ENCODE data around the gene MMP11.

The MMP11 gene

DNA sequence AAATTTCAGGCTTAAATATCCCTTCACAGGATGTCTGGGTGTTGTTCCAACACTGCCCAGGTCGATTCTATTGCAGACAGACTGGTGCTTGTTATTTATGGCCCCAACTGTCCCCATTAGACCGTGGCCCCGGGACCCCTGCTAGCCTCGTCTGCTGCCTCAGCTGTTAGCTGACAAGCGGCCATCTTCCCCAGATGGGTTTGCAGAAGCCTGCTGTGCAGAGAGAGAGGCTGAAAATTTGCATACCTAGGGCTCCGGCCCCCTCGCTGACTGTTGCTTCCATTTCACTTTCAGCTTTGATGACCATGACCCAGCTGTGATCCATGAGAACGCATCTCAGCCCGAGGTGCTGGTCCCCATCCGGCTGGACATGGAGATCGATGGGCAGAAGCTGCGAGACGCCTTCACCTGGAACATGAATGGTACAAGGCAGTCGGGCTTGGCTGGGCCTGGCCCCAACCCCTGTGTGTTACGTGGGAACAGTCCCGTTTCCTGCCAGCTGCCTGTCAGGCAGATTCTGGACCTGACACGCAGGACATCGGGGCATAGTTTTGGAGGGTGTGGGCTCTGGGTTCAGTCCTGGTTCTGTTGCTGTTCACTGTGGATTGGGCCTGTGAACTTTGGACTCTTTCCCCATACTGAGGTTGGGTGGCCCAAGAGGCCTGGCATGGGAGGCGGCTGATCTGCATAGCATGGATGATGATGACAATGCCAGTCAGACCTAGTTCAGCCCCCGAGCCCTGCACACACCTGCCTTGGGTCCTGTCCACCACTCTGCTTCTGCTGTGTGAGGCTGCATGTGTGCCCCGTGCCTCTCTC is 30.6 kb downstream of the MMP11 start:
- FAIRE-seq = no peak

- no peak for FAIRE-seq
Observed at GRCh38 chr22:23804781-23805291, 32.2 kb downstream of the MMP11 start.

DNA sequence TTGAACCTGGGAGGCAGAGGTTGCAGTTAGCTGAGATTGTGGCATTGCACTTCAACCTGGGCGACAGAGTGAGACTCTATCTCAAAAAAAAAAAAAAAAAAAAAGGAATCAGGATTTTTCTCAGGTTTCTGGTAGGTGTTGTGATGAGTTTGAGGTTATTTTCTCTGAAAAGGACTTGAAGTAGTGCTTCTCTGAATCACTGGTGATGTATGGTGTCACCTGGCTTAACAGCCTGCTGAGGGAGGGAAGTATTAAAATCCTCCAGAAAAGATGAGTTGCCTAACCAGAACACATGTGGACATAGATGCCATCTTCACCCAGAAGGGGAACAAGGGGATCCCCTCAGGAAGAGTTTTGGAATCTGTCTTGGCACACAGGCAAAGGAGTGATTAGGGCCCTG is 34.2 kb downstream of the MMP11 start:
- no peak for FAIRE-seq

GRCh38 chr22:23812378-23812777 is 39.7 kb downstream of the MMP11 start:
- FAIRE-seq = no peak

DNA sequence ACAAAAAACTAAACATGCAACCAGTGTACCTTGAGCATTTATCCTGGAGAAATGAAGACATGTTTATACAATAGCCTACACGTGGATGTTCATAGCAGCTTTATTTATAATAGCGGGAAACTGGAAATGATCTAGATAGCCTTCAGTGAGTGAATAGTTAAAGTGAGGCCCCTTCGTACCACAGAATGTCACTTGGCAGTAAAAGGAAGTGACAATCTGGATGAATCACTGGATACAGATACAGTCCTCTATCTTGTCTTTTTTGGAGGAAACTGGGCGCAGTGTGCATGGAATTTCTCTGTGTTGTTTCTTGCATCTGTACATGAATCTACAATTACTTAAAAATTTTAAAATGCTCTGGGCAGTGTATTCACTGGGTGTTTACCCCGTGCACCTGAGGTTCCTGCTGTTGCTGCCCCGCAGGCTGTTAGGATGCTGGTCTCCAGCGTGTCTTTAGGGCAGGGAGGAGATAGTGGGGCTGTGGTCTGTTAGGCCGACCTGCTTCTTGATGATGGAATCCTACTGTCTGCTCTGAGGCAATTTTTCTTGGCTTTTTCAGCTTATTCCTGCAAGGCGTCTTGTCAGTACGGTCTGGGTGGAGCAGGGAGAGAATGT is 43.0 kb downstream of the MMP11 start:
- FAIRE-seq = no peak

DNA sequence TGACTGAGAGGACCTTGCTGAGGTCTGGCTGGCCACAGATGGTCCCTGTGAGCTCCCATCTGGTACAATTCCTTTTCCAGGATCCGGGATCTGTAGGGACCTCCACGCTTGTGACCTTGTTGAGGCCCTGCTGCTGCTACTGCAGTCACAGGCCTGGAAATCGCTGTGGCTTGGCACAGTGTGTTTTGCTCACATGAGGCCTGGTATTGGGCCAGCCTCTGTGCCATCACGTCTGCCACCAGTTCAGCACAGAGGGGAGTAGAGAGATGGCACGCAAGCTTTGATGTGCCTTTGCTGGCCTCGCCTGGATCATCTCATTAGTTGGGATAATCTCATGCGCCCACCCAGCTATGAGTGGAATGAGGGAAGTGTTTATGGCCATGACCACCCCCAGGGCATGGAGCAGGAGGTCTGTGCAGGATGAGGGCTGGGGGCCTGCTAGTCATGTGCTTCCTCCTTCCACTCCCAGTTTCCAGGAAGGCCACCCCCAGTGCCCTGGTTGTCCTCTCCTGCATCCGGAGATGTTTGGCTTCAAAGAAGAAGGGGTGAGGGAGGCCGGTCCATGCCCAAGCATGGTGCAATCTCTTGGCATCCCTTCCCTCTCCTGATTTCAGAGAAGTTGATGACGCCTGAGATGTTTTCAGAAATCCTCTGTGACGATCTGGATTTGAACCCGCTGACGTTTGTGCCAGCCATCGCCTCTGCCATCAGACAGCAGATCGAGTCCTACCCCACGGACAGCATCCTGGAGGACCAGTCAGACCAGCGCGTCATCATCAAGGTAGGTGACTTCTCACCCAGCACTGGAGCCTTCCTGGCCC is 43.7 kb downstream of the MMP11 start:
- FAIRE-seq = no peak

GRCh38 chr22:23817146-23817545 is 44.5 kb downstream of the MMP11 start:
- no peak for FAIRE-seq

DNA sequence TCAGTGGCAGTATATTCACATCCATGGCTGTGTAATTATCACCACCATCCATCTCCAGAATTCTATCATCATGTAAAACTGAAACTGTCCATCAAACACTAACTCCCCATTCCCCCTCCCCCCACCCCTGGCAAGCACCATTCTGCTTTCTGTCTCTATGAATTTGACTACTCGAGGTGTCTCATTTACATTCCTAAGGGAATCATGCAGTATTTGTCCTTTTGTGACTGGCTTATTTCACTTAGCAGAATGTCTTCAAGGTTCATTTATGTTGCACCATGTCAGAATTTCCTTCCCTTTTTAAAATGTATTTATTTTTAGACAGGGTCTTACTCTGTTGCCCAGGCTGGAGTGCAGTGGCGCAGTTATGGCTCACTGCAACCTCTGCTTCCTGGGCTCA is 45.9 kb downstream of the MMP11 start:
- no peak for FAIRE-seq

GRCh38 chr22:23820748-23821211 is 48.1 kb downstream of the MMP11 start:
- no peak for FAIRE-seq

DNA sequence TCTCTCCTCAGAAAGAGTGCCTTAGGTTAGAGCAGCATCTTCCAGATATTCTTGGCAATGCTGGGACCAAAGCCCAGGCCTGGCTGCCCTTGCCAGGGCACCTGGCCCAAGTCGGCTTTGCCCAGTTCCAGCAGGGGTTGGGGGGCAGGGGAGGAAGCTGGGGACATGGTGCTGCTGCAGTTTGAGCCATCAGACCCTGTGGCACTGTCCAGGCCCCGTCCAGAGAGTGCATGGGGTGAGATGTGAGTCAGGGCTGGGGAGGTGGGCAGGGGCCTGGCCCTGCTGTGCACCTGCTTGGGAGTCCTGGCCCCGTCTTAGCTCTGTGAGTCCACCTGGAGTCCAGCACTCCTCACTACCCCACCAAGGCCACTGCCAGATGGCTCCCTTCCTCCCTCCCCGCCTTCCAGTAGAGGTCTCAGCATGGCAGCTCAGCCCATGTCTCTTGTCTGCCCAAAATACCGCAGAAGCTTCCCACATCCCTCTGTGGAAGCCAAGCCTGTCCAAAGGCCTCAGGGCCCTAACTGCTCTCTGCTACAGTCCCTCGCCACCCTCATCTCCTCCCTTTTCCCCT is 49.5 kb downstream of the MMP11 start:
- FAIRE-seq = no peak

DNA sequence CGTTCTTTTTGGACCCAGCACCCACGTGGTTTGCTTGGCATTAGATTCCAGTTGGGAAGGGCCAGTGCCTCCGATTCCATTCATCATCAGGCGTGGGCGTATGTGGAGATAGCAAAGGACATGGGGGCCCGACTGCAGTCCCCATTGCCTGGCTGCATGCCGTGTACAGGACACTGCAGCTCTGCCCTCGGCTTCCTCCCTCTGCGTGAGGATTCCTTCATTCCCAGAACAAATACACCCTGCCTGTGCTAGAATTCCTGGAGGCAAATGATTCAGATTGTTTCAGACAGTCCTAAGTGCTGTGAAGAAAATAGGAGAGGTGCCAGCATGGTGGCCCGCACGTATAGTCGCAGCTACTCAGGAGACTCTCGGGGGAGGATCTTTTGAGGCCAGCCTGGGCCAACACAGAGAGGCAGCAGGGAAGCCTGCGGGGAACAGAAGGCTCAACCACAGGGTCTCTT is 50.7 kb downstream of the MMP11 start:
- FAIRE-seq = no peak

DNA sequence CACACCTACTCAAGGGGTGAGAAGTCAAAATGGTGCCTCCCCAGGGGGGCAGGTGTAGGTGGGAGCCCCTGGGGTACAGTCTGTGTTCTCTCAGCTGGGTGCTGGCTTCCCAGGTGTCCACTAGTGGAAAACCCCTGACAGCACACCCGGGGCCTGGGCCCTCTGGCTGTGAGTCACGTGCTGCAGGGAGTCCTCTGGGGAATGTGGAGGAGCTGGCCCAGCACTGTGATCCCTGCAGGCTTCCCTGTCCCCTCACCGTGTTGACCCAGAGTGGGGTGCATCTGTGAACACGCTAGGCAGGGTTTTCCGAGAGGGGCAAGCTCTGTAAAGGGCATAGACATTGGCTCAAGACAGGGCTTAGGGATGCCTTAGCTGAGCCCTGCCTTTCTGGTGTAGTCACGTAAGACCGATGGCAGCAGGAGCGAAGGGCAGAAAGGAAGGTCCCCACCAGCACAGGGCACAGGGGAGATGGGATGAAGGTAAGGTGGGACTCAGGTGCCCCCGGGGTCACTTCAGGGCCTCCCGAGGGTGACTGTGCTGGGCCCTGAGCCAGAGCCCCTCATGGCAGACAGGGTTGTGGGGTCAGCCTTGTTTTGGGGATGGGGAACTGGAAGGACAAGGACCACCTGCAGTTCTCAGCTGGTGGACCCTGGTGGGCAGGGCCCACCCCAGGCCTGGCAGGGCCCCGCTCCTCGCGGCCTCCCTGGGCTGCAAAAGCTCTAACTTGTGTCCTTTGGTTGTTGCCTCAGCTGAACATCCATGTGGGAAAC is 52.0 kb downstream of the MMP11 start:
- no peak for FAIRE-seq

DNA sequence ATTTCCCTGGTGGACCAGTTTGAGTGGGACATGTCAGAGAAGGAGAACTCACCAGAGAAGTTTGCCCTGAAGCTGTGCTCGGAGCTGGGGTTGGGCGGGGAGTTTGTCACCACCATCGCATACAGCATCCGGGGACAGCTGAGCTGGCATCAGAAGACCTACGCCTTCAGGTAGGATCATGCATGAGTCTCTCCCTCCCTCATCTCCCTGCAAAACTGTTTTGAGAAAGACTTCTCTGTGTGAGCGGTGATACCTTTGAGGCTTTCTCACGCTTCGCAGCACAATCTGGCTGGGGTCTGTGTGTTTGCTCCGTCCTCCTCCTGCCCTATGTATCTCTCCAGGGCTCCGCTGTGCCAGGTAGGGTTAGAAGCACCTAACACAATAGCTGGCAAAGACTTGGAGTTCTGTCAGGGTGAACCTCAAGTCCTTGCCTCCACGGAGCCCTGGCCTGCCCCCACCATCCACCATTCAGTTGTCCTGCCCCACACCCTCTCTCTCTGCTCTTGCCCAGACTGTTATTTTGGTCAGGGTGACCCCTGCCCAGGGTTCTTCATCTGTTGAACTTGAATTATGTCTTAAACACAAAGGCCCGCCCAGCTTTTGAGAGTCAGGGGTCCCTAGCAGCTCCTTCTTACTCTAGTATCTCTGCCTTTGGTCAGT is 52.7 kb downstream of the MMP11 start:
- FAIRE-seq = no peak

DNA sequence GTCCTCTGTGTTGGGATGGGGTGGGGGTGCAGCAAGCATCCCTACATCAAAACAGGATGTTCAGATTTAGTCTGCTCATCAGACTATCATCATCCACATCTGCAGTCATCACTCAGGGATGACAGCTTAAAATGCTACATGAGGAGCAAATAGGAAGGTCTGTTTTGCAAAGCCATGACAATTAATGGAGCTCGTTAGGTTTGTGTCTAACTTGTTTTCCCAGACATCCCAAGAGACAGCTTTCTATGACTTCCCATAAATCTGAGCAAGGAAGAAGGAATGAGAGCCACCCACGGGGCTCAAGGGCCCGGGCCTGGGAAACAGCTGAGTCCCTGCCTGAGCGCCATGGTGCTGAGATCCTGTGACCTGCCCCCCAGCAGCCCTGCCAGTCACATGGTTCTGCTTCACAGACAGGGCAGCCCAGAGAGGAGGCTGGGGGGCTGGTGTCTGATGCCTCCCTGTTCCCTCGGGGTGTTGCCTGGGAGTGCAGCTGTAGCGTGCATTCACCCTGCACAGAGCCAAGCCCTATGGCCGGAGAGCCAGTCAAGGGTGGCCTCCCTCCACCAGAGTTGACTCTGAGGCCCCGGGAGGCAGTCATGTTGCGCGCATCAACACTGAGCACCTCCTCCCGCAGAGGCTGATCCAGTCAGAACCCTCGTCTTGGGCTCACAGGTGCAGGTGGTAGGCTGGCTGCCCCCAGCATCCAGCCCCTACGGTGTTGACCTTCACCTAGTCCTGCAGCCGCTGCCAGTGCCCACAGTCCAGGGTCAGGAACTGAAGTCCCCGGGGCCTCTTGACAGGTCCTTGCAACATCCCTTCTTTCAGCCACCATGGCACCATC is 54.1 kb downstream of the MMP11 start:
- no peak for FAIRE-seq

- no peak for FAIRE-seq
Observed at GRCh38 chr22:23827351-23827995, 54.8 kb downstream of the MMP11 start.

DNA sequence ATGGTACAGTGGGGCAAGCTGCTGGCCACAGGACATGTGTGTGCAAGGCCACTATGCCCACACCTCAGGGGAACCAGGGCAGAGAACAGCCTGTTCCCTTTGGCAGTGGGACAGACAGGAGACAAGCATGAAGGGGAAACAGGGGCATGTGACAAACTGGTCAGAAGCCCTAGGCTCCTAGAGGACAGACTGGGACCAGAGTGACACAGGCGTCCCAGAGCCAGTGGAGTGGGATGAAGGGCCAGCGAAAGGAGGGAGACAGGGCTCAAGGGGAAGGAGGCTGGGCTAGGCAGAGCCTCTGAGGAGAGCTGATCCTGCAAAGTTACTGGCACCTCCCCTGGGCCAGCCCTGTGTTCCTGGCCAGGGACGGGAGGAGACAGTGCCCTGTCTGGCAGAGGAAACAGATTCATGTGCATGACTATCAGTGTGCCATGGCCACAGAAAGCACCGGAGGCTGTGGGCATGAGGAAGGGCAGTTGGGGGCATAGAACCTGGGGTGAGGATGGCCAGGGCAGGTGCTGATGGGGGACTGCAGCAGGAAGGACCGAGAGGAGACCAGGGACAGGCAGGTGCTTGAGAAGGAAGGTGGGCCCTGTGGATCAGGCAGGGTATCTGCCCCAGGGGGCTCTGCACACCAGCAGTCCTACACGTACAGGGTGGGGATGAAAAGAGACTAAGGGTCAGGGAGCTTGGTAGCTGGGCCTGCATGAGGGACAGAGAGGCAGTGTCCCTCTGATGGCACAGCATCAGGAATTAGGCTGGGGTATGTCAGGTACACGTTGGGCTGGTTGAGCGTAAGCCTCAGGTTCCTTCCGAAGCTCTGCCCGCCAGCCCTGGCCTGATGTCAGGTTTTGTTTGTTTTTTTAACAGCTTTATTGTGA is 56.4 kb downstream of the MMP11 start:
- no peak for FAIRE-seq

- FAIRE-seq = no peak
Observed at GRCh38 chr22:23829845-23830372, 57.3 kb downstream of the MMP11 start.

GRCh38 chr22:23831261-23831660 is 58.6 kb downstream of the MMP11 start:
- no peak for FAIRE-seq

DNA sequence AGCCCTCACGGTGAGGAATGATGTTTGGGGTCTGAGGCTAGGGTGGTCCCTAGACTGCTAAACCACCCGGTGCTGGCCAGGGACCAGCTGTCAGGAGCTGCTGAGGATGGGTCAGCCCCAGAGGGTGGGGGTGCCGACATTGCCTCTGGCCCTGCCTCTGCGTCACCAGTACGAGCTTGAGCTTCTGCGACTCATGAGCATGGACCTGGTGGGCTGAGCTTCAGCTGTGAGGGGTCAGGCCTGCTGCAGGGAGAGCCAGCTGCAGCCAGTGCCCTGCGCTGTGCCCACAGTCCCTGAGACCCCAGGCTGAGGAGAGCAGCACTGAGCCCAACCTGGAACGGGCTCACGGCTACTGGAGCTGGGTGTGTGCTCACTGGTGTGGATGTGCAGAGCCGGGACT is 59.1 kb downstream of the MMP11 start:
- FAIRE-seq = no peak
